HPDE6-E6E7 (cell line): ENCODE results near the gene PTER.
A peak's percentile ranks its signal among the peaks of the same experiment; 100 is the strongest.

Experiments
- DNase-seq: peaks from one replicate; pipeline ENCODE4 v3.0.0; 2011; ENCODE audit warnings: missing footprints; ENCODE audit errors: extremely low spot score

PTER gene, protein sequence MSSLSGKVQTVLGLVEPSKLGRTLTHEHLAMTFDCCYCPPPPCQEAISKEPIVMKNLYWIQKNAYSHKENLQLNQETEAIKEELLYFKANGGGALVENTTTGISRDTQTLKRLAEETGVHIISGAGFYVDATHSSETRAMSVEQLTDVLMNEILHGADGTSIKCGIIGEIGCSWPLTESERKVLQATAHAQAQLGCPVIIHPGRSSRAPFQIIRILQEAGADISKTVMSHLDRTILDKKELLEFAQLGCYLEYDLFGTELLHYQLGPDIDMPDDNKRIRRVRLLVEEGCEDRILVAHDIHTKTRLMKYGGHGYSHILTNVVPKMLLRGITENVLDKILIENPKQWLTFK

DNA sequence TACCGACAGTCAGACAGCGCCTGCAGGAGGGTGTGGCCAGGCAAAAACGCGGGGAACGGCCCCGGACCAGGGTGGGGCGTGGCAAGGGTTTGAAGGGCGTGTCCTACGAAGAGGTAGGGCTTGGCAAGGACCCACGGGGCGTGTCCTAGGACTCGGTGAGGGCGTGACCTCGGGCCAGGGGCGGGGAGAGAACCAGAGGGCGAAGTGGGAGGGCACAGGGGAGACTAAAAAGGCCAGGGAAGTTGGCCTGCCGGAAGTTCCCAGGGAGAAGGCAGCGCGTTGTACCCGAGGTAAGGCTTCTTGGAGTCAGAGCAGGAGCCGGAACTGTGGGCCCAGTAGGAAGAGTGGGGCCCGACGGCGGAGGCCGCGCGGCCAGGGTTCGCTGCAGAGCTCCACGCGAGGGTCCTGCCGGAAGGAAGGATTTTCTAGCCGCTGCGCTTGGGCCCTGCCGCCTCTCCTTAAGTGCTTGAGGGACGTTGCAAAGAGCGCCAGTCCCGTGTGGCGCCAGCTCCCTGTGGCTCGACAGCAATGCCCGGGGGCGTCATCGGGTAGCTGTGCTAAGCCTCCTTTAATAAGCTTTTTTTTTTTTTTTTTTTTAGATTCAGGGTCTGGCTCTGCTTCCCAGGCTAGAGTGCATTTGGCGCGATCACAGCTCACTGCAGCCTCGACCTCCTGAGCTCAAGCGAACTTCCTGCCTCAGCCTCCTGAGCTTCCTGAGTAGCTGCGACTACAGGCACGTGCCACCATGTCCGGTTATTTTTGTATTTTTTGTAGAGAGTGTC lies at the start of gene PTER:
Gene PTER (plus strand): TSS at position 253 of the 782 bp plus-strand sequence. CDS start 47,375 bp downstream, outside the sequence.
- peak; percentile 33 for DNase-seq

DNA sequence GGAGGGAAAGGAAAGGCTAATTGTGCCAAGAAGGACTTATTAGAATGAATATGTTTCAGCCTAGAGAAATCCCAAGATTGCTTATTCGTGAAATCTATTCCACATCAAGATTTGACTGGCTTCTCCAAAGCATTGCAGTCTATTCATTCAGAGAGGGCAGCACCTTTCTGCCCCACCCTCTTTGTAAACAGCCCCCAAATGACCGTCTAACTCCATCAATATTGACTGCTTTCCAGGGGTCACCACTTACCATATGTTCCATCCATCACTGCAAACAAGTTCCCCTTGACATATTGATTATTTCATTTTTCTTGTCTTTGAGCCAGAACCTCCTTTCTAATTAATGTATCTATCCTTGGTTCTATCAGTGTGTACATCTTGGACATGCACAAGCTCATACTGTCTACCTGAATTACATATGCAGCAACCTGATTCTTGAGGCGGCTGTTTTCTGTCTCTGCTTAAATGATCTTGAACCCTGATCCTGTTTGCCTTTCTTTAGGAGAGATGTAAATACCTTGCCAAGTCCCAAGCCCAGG lies 44.2 kb upstream of the PTER start:
- no peak for DNase-seq

DNA sequence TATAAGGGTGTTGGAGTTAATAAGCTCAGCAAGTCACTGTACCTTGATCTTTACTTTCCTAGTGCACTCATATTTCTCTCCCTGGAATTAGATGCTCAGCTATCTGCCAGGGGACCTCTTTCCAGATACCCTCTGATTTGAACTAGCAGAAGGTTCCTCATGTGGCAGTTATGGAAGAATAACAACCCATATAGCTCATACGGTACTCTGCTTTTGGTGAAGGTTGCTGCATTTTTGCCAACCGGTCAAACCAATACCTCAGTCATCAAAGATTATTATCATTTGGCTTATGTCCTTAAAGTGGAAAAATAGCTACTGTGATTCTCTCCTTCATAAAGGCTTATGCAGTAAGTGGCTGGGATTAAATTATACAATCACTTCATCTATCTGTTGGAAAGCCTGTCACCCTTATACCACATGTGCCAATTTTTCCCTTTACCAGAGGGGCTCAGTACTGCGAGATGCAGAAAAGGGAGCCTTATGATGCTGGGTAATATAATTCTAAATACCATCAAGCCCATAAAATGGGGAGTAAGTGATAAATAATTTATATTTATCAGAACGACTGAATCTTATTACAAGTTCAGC lies 43.4 kb upstream of the PTER start:
- DNase-seq = no peak

DNA sequence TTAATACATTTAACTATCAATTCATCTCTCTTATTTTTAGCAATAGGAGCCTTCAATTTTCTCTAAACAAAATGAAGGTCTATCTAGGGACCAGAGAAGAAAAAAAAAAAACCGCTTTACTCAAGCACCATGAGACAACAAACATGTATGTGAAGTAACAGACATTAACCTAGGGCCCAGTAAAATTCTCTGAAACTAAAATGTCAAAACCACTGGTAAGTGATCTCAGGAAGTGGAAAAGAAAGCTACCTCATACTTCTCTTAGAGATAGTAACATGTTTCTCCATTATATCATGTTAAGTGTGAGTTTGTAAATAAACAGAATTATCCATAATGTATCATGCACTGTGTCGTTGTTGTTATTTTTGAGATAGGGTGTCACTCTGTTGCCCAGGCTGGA lies 35.4 kb upstream of the PTER start:
- no peak for DNase-seq

DNA sequence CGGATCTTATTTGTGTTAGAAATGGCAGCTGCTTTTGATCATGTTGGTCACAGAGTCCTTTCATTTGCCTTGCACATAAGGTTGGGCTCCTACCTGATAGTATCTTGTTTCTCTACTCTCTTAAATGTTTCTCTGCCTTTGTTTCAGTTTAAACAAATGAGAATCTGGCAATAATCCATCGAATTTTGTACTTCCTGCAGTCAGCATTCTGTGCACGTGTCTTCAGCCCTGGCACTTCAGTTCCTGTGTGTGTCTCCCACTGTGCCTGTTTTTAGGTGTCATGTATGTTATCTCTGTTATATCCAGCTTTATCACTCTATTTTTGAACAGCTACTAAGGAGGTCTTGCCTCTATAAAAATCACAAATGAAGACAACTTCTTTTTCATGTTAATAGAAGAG lies 28.4 kb upstream of the PTER start:
- DNase-seq = no peak

DNA sequence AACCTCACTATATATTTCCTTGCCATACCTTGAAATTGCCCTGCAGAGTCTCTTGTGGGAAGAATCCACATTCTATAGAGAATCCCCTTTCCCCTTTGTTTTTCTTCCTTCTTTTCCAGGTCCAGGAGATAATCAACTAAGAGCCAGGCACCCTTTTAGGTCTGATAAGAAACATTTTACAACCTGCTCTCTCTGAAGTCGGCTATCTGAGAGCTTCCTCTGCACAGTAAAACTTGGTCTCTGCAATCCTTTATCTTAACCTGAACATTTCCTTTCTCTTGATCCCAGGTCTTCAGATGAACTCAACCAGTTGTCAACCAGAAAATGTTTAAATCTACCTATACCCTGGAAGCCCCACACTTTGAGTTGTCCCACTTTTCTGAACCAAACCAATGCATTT lies 19.5 kb upstream of the PTER start:
- DNase-seq = no peak

DNA sequence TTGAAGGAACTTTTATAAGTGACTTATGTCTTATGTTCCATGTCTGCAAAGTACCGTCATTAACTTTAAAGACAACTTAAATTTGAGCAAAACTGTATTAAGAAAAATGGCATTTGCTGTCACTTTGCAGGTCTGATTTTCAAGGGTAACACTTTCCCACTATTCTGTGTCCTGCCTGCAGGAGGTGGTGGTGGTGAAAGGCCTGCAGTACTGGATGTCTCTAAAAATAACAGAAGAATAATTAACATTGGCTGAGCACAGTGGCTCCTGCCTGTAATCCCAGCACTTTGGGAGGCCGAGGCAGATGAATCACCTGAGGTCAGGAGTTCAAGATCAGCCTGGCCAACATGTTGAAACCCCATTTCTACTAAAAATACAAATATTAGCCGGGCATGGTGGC lies 13.2 kb upstream of the PTER start:
- no peak for DNase-seq

DNA sequence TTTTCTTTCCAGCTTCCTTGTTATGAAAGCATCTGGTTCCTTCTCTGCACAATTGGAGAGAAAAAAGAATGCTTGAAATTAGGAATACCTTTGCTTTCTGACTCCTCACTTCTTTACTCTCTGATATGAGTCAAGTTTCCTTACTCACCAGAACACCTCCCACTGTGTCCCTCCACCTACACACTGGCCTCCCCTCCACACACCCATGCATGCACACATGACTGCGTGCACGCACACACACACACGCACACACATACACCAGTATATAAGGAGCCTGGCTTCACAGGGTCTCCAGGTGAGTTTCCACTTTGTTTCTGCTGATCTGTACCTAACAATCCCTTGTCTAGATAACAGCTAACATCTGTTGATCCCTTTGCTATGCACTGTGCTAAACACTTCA lies 11.4 kb upstream of the PTER start:
- DNase-seq = no peak

DNA sequence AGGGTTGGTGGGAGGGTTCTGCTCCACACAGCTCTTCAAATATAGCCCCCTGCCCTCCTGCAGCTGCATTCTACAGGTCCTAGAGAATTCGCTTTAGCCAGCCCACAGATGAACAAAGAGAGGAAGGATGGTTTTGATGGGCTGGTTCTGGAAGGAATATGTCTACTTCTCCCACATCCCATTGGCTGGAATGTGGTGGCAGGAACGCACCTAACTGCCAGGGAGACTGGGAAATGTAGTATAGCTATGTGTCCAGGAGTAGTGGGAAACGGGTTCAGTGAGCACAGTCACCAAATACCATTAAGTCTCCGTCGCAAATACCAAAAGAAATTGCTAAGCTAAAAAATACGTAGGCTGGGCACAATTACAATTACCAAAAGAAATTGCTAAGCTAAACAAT lies 7.3 kb upstream of the PTER start:
- DNase-seq = no peak

DNA sequence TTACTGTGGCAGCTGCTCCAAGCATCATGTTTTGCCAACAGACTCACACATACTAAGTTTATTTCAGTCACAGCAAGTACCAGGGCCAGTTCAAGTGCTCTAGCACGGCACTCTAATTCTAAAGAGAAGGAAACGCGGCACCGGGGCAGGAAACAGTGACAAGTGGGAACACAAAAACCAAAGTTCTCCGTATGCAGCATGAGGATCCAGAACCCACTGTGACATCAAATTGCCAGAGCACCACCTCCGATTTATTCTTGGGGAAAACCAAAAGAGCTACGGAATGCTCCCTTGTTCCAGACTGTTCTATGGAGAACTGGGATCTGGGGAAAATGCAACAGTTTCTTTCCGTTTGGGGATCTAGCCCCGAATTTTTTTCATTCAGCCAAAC lies 448 bp upstream of the PTER start:
- DNase-seq = no peak

DNA sequence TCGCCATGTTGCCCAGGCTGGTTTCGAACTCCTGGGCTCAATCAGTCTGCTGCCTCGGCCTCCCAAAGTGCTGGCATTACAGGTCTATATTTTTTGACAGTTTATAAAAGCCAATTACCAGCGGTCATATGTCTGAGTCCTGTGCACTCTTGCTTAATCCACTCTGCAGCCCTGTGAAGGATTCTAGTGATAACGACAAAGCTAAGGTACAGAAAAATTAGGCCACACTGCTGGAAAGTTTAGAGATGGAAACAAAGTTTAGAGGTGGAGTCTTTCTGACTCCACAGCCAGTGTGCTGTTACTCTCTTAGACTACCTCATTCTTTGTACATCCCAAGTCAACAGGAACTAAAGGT lies 707 bp downstream of the PTER start:
- no peak for DNase-seq

DNA sequence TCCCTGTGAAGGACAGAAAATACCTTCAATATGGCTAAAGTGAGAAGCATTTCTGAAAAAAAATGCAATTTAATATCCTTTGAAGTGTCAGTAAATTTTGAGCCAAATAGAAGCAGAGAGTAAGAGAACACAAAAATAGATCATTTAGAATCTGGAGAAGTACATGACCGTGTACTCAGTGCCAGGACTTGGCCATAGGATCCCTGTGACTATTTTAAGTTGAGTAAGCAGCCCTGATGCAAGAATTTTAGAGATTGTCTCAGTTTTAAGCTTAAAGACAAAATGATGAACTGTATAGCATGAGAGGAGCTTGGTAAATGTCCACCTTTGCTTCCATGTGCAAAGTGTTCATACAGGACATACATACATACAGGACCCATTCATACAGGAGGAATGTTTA lies 2.5 kb downstream of the PTER start:
- no peak for DNase-seq

DNA sequence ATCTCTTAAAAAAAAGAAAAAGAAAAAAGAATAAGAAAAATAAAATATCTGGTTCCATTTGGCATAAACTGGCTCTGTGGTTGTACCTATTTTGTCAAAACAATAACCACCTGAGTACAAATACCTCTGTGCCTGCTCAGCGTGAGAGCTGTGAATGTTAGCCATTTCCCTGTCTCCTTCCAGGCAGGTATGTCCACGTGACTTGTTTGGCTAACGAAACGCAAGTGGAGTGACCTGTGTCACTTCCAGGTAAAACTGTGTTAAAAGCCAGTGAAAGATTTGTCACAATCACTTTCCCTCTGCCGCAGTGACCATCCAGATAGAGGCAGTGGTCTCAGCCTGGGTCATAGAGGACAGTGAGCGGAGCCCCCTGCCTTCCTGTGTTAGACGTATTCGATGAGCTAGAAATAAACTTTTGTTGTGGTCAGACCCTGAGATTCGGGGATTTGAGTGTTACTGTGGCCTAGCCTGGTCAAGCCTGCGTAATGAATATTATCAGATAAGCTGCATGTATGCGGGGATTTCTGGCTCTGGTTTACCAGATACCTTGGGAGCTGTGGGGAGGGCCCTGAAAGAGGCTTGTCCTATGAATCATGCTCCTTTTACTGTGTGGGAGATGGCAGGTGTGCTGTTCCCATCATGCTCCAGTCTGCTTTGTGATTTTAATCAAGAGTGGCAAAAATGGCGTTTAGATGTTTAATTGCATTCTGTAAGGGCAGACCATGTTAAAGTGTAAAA lies 3.8 kb downstream of the PTER start:
- DNase-seq = peak; percentile 12

DNA sequence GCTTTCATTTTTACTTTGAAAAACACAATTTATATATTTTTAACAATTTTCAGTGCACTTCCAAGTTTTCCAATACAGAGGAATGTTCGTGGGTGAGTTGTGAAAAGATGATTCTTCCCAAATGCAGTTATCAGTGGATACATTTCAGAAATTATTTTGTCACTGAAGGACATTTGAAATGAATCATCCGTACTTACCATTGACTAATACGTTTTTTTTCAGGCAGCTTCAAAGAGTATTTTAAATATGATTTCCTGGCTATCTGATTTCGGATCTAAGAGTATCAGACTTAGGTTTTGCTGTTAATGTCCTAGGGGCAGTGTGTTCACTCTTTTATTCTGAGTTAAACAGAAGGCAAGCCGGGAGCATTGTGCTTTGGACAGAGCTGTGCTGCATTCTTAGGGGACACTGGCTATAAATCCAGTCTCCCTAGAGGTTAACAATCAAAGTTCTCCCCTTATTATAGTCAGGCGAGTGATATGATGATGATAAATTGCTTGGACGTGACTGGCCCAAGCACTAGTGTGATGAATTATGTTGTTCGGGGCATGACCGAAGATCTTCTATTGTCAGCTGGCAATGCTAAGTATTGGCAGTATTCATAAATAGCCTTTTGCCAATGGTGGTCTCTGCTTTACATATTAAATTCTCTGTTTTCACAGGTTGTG lies 4.5 kb downstream of the PTER start:
- DNase-seq = no peak

DNA sequence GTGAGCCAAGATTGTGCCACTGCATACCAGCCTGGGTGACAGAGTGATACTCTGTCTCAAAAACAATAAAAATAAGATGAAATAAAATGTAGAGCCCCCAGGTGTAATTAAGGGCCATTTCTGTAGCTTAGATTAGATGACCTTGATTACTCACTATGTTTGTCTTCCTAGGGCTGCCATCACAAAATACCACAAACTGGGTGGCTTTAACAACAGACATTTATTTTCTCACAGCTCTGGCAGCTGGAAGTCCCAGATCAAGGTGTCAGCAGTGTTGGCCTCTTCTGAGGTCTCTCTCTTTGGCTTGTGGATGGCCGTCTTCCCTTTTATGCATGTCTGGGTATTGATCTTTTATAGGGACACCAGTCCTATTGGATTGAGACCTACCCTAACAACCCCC lies 6.1 kb downstream of the PTER start:
- no peak for DNase-seq

DNA sequence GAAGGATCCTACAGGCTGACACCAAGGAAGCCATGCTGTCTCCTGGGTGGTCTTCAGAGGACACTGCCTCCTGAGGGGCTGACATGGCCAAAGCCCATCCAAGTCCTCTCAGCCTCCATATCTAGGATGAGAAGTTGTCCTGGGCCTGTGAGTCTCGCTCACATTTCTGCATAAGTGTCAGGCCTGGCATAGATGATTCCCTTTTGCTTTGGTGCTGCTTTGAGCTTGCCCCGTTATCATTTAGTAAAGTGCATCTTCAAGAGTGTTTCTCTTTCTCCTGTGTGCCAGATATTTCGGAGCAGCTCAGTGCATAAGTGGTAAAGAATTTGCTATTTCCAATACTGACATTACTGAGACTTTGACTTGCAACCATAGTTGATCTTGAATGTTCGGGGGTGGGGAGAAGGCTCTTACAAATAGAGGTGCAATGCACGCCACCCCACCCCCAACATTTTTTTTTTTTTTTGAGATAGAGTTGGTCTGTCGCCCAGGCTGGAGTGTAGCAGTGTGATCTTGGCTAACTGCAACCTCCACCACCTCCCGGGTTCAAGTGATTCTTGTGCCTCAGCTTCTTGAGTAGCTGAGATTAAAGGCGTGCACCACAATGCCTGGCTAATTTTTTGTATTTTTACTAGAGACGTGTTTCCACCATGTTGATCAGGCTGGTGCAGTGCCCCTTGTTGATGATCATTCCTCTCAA lies 9.1 kb downstream of the PTER start:
- DNase-seq = no peak

DNA sequence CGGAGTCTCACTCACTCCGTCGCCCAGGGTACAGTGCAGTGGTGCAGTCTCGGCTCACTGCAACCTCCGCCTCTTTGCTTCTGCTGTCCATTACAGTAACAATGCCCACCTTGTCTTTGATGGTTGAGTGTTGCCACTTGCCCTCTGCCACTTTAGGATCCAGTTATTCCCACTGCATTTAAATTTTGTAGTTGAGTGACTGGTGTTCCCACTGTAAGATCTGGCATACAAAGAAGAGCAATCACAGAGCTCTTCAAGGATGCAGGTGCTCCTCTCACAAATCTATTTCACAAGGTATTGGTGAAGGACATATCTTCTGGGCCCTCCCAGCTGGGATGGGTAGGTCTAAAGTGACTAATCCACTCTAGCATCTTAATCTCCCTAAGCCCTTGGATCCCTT lies 12.6 kb downstream of the PTER start:
- DNase-seq = no peak

DNA sequence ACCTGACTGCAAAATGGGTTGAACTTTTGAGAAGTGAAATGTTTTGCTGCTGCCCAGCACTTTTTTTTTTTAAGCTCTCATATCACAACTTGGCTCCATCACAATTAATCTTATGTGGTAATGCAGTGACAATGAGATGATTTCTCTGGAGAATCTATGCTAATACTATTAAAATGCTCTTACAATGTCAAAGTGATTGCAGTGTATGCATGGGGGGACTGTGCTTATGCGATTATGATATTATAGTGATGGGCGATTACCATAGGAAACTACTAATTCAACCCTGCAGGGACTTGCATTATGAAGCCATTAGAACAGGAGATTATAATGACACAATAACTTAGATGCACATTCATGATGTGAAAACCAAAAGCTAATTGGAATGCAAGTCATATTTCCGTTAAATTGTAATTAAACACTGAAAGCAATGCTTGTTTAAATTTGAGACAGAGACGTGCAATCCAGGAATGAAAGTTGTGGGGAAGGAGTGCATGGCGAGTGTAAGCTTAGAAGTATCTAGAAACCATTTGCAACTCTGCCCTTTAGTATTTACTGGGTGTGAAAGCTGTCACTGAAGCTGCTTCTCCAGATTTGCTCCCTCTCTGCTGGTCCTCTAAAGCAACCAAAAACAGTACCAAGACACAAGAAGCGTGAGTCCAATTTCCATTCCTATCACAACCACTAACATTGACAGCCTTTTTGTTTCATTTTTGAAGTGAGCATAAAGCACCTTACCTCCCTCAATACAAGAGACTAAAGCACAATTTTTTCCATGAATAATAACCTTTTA lies 21.6 kb downstream of the PTER start:
- DNase-seq = no peak

DNA sequence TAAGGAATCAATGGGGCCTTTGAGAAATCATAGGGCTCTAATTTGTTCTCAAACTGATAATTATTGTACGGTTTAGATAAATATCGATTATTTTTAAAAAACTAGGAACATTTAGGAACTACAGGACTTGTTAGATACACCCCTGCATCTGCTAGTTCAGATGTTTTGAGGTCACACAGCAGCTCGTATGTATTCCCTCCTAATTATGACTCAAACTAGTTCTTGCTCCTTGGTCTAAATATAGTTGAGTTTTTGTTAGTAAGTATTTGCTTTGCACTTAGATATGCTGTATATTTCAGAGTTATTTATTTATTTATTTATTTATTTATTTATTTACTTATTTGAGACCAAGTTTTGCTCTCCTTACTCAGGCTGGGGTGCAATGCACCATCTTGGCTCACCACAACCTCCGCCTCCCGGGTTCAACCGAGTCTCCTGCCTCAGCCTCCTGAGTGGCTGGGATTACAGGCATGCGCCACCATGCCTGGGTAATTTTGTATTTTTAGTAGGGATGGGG lies 22.7 kb downstream of the PTER start:
- DNase-seq = no peak

DNA sequence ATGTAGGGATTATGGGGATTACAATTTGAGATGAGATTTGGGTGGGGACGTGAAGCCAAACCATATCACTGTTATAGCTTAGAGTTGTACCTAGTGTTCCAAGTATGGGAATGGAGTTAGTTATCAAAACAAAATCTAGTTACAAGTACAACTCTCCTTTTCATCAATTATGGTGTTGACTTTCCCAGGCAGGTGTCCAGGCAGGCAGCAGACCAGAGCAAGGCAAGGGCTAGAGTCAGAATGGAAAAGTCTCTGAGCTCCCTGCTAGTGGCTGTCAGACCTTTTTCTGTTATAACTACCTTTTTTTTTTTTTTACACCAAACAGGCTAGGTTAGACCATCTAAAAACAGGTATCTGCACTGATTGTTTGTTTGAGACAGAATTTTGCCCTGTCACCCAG lies 29.2 kb downstream of the PTER start:
- DNase-seq = no peak
